Panc1 (cell line): ENCODE results near the gene LSM10.

ENCODE experiments used
- CTCF ChIP-seq: fragments of 450-650 bp; IDR thresholded peaks from 2 replicates; pipeline ENCODE4 v1.5.1; 2017; ENCODE audit warnings: mild to moderate bottlenecking
- POLR2AphosphoS5 ChIP-seq: IDR thresholded peaks from 2 replicates; pipeline ENCODE4 v1.6.1; 2012; ENCODE audit warnings: mild to moderate bottlenecking, low read depth, low read length, moderate library complexity
- REST ChIP-seq, 2 experiments: IDR thresholded peaks; 2 replicates each; pipeline ENCODE4 v1.6.1; 2011 to 2012; ENCODE audit warnings: low read depth in 2 of 2, control low read depth in 1 of 2, low read length in 1 of 2, mild to moderate bottlenecking in 1 of 2, moderate library complexity in 1 of 2; ENCODE audit not compliant: insufficient read depth in 1 of 2
- SIN3A ChIP-seq: IDR thresholded peaks from 2 replicates; pipeline ENCODE4 v1.6.1; 2012; ENCODE audit warnings: low read depth, mild to moderate bottlenecking, low read length, moderate library complexity, borderline replicate concordance; ENCODE audit not compliant: insufficient read depth

DNA sequence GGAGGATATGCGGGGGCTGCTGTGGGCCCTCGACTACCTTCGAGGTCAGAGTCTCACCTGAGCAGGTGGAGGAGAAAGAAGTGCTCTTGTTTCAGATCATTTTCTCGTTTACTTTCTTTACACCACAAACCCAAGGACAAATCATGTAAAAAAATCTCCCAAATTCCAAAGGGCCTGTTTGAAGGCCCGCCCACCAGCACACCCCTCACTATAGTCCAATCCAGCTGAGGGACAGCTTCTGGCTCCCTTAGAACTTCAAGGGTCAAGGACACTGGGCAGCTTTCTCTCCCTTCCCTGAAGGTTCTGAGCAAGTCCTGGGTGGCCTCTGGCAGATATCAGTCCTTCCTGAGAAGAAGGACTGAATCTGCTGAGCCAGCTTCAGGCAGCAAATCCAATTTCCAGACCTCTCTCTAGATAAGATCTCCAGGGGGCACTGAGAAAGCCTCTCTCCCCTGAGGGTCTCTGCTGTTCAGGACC, 17.5 kb downstream of the LSM10 start:
- no peak for TF ChIP-seq REST (IDR thresholded peaks at IDR 0.05; ENCODE audit: insufficient read depth in 1 of 2, low read depth in 2 of 2, low read length in 1 of 2)
- no peak for TF ChIP-seq CTCF
- TF ChIP-seq POLR2AphosphoS5 = no peak
- TF ChIP-seq SIN3A = no peak
